ENCODE data around the gene LGALSL. TPM values are rescaled to one million over a fixed set of nuclear protein-coding genes. Genes with fewer than 3 reads are reported as not detected.

LGALSL gene
- total and polyA plus RNA-seq, 9 of the 15 experiments (the other 6 are each of a cell fraction or from before 2014, with no cell fraction given) = 0.04 to 0.29 (median 0.14) TPM; not detected in 3

DNA sequence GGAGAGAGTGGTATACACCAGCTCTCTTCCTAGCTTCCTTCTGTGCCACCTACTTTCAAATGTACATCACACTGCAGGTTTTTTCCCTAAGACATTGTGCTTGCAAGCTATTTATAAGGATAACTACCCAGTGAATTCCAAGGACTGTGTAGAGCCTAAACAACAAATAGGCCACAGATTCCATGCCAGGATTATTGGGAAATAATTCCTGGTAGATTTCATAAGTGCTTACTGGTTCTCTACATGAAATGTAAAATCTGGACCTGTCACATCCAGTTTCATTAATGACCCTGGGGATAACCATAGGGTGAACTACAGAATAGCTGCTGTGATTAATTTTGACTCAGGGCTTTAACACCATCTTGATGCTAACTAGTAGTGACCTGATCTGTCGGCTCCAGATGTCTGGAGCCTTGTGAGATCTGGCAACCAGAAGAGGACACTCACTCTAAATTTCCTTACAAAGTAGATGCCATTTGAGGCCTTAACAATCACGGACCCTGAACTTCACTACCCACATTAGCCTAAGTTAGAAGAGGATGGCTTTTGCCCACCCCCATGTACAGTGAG, 34.3 kb upstream of the LGALSL start:
- no peak overlapping the region for H3K27ac ChIP-seq (ENCODE audit: extremely low read depth, low read depth, low read length)
- in situ Hi-C loops (cut with MboI) = no loop called here
- H3K9me1 ChIP-seq (ENCODE audit: control insufficient read depth, insufficient read depth, low read length) = no peaks in the 10 kb centered on the region
- no TSS peak for BruUV-seq (replicated peaks)
- no peaks in the 10 kb centered on the region for H4K20me1 ChIP-seq (replicated peaks; ENCODE audit: control insufficient read depth, insufficient read depth, low read length)
- no peak for FAIRE-seq
- no peak for ATAC-seq
- no peaks in the 10 kb centered on the region for H3K36me3 ChIP-seq (ENCODE audit: control insufficient read depth, insufficient read depth, low read length)
- H3K9me3 ChIP-seq (replicated peaks; ENCODE audit: control insufficient read depth, insufficient read depth, low read depth, low read length) = no peaks in the 10 kb centered on the region
- peaks cover 9 to 21% of the 10 kb centered on the region in 2 experiments; a peak in 3 of 5 replicates for H3K27me3 ChIP-seq (ENCODE audit: control insufficient read depth in 2 of 2, insufficient read depth in 2 of 2, low read length in 2 of 2)
- no peak overlapping the region for H2AFZ ChIP-seq (ENCODE audit: low read depth, low read length)
- H3K9ac ChIP-seq (ENCODE audit: insufficient read depth in 1 of 2, low read depth in 2 of 2, low read length in 2 of 2) = no peak overlapping the region
- 6% methylated on average over 2 of the region's 2 CpGs for WGBS (ENCODE audit: insufficient coverage, low coverage, missing lambda C conversion rate)
- no peaks in the 10 kb centered on the region for H3K4me1 ChIP-seq (replicated peaks in 1 of 2; ENCODE audit: control insufficient read depth in 2 of 2, insufficient read depth in 2 of 2, low read length in 2 of 2)
- CTCF ChIA-PET (ENCODE audit: low intra/inter-chr PET ratio) = no interaction called here
- H3K4me3 ChIP-seq = no peak overlapping the region
- intact Hi-C loops (cut with micrococcal nuclease) = no loop called here
- no peaks in the 10 kb centered on the region for H3K79me2 ChIP-seq (ENCODE audit: control insufficient read depth, insufficient read depth, low read length)
- no peak overlapping the region for H3K4me2 ChIP-seq (ENCODE audit: insufficient read depth, low read length)
- TF ChIP-seq SPI1 (IDR thresholded peaks at IDR 0.05; ENCODE audit: borderline replicate concordance, low read depth, low read length) (no peak), TCF7L2 (IDR thresholded peaks at IDR 0.05; ENCODE audit: low read depth, low read length) (no peak), ZNF133 (CRISPR knock-in tag; IDR thresholded peaks at IDR 0.05) (no peak), SMAD4 (CRISPR knock-in tag; conservative IDR thresholded peaks at IDR 0.05) (no peak), MEF2D (tag; conservative IDR thresholded peaks at IDR 0.05; ENCODE audit: low read depth) (no peak), FUS (optimal IDR thresholded peaks at IDR 0.05; ENCODE audit: low read depth, low read length) (no peak), ZNF274 (IDR thresholded peaks at IDR 0.05; ENCODE audit: borderline replicate concordance, low read depth, low read length) (no peak), ZNF184 (CRISPR knock-in tag; IDR thresholded peaks at IDR 0.05) (no peak), KAT2B (IDR thresholded peaks at IDR 0.05; ENCODE audit: low read depth, low read length) (no peak), POLR2AphosphoS5 (IDR thresholded peaks at IDR 0.05; ENCODE audit: control insufficient read depth, insufficient read depth, low read depth, low read length) (no peak), NEUROD1 (IDR thresholded peaks at IDR 0.05; ENCODE audit: borderline replicate concordance, low read depth, low read length, partially characterized antibody) (no peak)
- TF ChIP-seq, protein P1, sequence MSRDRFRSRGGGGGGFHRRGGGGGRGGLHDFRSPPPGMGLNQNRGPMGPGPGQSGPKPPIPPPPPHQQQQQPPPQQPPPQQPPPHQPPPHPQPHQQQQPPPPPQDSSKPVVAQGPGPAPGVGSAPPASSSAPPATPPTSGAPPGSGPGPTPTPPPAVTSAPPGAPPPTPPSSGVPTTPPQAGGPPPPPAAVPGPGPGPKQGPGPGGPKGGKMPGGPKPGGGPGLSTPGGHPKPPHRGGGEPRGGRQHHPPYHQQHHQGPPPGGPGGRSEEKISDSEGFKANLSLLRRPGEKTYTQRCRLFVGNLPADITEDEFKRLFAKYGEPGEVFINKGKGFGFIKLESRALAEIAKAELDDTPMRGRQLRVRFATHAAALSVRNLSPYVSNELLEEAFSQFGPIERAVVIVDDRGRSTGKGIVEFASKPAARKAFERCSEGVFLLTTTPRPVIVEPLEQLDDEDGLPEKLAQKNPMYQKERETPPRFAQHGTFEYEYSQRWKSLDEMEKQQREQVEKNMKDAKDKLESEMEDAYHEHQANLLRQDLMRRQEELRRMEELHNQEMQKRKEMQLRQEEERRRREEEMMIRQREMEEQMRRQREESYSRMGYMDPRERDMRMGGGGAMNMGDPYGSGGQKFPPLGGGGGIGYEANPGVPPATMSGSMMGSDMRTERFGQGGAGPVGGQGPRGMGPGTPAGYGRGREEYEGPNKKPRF (IDR thresholded peaks at IDR 0.05; ENCODE audit: low read depth, low read length) = no peak
- TF ChIP-seq, protein P2, sequence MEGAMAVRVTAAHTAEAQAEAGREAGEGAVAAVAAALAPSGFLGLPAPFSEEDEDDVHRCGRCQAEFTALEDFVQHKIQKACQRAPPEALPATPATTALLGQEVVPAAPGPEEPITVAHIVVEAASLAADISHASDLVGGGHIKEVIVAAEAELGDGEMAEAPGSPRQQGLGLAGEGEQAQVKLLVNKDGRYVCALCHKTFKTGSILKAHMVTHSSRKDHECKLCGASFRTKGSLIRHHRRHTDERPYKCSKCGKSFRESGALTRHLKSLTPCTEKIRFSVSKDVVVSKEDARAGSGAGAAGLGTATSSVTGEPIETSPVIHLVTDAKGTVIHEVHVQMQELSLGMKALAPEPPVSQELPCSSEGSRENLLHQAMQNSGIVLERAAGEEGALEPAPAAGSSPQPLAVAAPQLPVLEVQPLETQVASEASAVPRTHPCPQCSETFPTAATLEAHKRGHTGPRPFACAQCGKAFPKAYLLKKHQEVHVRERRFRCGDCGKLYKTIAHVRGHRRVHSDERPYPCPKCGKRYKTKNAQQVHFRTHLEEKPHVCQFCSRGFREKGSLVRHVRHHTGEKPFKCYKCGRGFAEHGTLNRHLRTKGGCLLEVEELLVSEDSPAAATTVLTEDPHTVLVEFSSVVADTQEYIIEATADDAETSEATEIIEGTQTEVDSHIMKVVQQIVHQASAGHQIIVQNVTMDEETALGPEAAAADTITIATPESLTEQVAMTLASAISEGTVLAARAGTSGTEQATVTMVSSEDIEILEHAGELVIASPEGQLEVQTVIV (CRISPR knock-in tag; IDR thresholded peaks at IDR 0.05; ENCODE audit: borderline replicate concordance) = no peak
- TF ChIP-seq, protein P3, sequence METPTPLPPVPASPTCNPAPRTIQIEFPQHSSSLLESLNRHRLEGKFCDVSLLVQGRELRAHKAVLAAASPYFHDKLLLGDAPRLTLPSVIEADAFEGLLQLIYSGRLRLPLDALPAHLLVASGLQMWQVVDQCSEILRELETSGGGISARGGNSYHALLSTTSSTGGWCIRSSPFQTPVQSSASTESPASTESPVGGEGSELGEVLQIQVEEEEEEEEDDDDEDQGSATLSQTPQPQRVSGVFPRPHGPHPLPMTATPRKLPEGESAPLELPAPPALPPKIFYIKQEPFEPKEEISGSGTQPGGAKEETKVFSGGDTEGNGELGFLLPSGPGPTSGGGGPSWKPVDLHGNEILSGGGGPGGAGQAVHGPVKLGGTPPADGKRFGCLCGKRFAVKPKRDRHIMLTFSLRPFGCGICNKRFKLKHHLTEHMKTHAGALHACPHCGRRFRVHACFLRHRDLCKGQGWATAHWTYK (CRISPR knock-in tag; IDR thresholded peaks at IDR 0.05) = no peak
- POLR2A ChIA-PET = no interaction called here
- DNase-seq (ENCODE audit: extremely low read depth in 1 of 4, low spot score in 3 of 4) = no peak

Data from K562 (cell line).